Astrocyte (in vitro differentiated cells and primary cell): ENCODE measurements around the gene MTMR12.

Experiments
- CTCF ChIP-seq: IDR thresholded peaks from 2 replicates; pipeline ENCODE4 v1.5.1; 2011; ENCODE audit warnings: low read depth, mild to moderate bottlenecking, inconsistent platforms, low read length, moderate library complexity; ENCODE audit not compliant: insufficient read depth
- EZH2 ChIP-seq: IDR thresholded peaks from 2 replicates; pipeline ENCODE4 v1.6.1; 2012; ENCODE audit warnings: mild to moderate bottlenecking, low read length, inconsistent platforms; ENCODE audit not compliant: insufficient read depth

GRCh38 chr5:32241034-32241783, 71.5 kb downstream of the MTMR12 start:
- no peak for TF ChIP-seq CTCF
- no peak for TF ChIP-seq EZH2
